Smooth muscle cell (in vitro differentiated cells): ENCODE measurements around the gene PCK1. TPM values are rescaled to one million over a fixed set of nuclear protein-coding genes. Genes with fewer than 3 reads are reported as not detected.

Experiments used
- DNase-seq: peaks from one replicate; lab custom pipeline; 2025; ENCODE audit not compliant: unreplicated experiment; lab: John Stamatoyannopoulos, UW
- H2AFZ ChIP-seq: fragments of 200-600 bp; sonication (generic); 2 replicates; pipeline ENCODE4 v1.6.0; 2016; ENCODE audit warnings: antibody characterized with exemption, low read depth, mild to moderate bottlenecking
- H3F3A ChIP-seq: fragments of 200-600 bp; sonication (generic); 2 replicates; pipeline ENCODE4 v1.6.0; 2017; ENCODE audit warnings: antibody characterized with exemption, low read depth
- H3K27ac ChIP-seq: fragments of 200-600 bp; sonication (generic); 2 replicates; pipeline ENCODE4 v1.5.1; 2016; ENCODE audit warnings: low read depth, mild to moderate bottlenecking
- H3K27me3 ChIP-seq: fragments of 200-600 bp; sonication (generic); 2 replicates; pipeline ENCODE4 v1.6.1; 2016; ENCODE audit warnings: low read depth, mild to moderate bottlenecking
- H3K36me3 ChIP-seq: fragments of 200-600 bp; sonication (generic); 2 replicates; pipeline ENCODE4 v1.5.1; 2016; ENCODE audit warnings: low read depth
- H3K4me1 ChIP-seq: fragments of 200-600 bp; sonication (generic); 2 replicates; pipeline ENCODE4 v1.5.1; 2016; ENCODE audit warnings: low read depth
- H3K4me2 ChIP-seq: fragments of 200-600 bp; sonication (generic); 2 replicates; pipeline ENCODE4 v1.6.0; 2016; ENCODE audit warnings: mild to moderate bottlenecking
- H3K4me3 ChIP-seq: fragments of 200-600 bp; sonication (generic); 2 replicates; pipeline ENCODE4 v1.5.1; 2016; ENCODE audit warnings: mild to moderate bottlenecking
- H3K79me2 ChIP-seq: fragments of 200-600 bp; sonication (generic); 2 replicates; pipeline ENCODE4 v1.6.0; 2016; ENCODE audit warnings: low read depth, mild to moderate bottlenecking
- H3K9ac ChIP-seq: fragments of 200-600 bp; sonication (generic); 2 replicates; pipeline ENCODE4 v1.6.0; 2016; ENCODE audit warnings: low read depth
- H3K9me3 ChIP-seq: fragments of 200-600 bp; sonication (generic); replicated peaks from 2 replicates; pipeline ENCODE4 v1.5.1; 2016; ENCODE audit warnings: low read depth
- H4K20me1 ChIP-seq: fragments of 200-600 bp; sonication (generic); 2 replicates; pipeline ENCODE4 v1.6.0; 2016; ENCODE audit warnings: low read depth
- CTCF ChIP-seq: fragments of 200-600 bp; sonication (generic); IDR thresholded peaks from 2 replicates; pipeline ENCODE4 v1.5.1; 2017; ENCODE audit warnings: borderline replicate concordance, mild to moderate bottlenecking, antibody characterized with exemption; ENCODE audit not compliant: insufficient read depth, poor library complexity, severe bottlenecking
- WGBS: methylation state at CpG from one replicate; pipeline ENCODE4 v1.1.7; 2016; ENCODE audit warnings: low lambda C conversion rate; 5-methylcytosine and 5-hydroxymethylcytosine counted together
- polyA plus RNA-seq: library from polyadenylated mRNA; unstranded; fragments of >200 nt; fragmentation: Nextera tagmentation; extraction: Ambion mirVana; gene quantifications from 2 replicates; pipeline ENCODE4 v1.2.1, GENCODE V29; 2016
- total RNA-seq: library from RNA; depleted of rRNA; stranded (reverse); fragments of >200 nt; gene quantifications from 2 replicates; pipeline ENCODE4 v1.2.3, GENCODE V29; 2014

The PCK1 gene
- total and polyA plus RNA-seq, 2 experiments from 2014 or later = not detected

- 90% methylated on average over 14 of the region's 14 CpGs for WGBS
- H3K9ac ChIP-seq = no peak overlapping the region
- no peaks in the 10 kb centered on the region for H3F3A ChIP-seq
- no peaks in the 10 kb centered on the region for H4K20me1 ChIP-seq
- no peaks in the 10 kb centered on the region for H3K79me2 ChIP-seq
- no peak for DNase-seq
- H2AFZ ChIP-seq = no peak overlapping the region
- no peaks in the 10 kb centered on the region for H3K9me3 ChIP-seq
- peaks cover 24% of the 10 kb centered on the region for H3K27me3 ChIP-seq
- H3K4me2 ChIP-seq = no peak overlapping the region
- TF ChIP-seq CTCF = no peak
- H3K4me1 ChIP-seq = no peaks in the 10 kb centered on the region
- H3K36me3 ChIP-seq = no peaks in the 10 kb centered on the region
- H3K4me3 ChIP-seq = no peak overlapping the region
- H3K27ac ChIP-seq = no peak overlapping the region
Observed at GRCh38 chr20:57564180-57564802, 3.4 kb downstream of the PCK1 start.

DNA sequence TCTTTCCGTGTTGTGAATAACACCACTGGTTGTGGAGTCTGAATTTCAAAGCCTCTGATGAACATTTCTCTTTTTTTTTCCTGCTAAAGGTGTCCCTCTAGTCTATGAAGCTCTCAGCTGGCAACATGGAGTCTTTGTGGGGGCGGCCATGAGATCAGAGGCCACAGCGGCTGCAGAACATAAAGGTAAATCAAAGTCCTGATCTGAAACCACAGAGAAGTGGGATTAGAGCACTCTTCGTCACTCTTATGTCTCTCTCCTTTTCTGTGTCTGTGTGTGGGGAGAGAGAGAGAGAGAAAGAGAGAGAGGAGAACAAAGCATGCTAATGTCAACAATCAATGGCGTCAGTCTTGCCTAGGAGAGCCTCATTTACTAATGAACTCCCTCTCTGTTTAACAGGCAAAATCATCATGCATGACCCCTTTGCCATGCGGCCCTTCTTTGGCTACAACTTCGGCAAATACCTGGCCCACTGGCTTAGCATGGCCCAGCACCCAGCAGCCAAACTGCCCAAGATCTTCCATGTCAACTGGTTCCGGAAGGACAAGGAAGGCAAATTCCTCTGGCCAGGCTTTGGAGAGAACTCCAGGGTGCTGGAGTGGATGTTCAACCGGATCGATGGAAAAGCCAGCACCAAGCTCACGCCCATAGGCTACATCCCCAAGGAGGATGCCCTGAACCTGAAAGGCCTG lies 4.2 kb downstream of the PCK1 start:
- Histone ChIP-seq H3K27ac (no peak overlapping the region), H3K27me3 (peaks cover 22% of the 10 kb centered on the region), H2AFZ (no peak overlapping the region), H3K4me1 (no peaks in the 10 kb centered on the region), H3K36me3 (no peaks in the 10 kb centered on the region), H3K9ac (no peak overlapping the region), H3K9me3 (no peaks in the 10 kb centered on the region), H3K4me2 (no peak overlapping the region), H3K79me2 (no peaks in the 10 kb centered on the region), H4K20me1 (no peaks in the 10 kb centered on the region), H3K4me3 (no peak overlapping the region), H3F3A (no peaks in the 10 kb centered on the region)
- TF ChIP-seq CTCF = no peak
- no peak for DNase-seq
- WGBS = 92% methylated on average over 11 of the region's 11 CpGs

- Histone ChIP-seq H3K4me3 (no peak overlapping the region), H3K4me1 (no peaks in the 10 kb centered on the region)
- WGBS = 44% methylated on average over 1 of the region's 1 CpG
Observed at GRCh38 chr20:57566399-57566798, 5.5 kb downstream of the PCK1 start.

More at GRCh38 chr20:57566399-57566798, 5.5 kb downstream of the PCK1 start:
- Histone ChIP-seq H3F3A (no peaks in the 10 kb centered on the region), H4K20me1 (no peaks in the 10 kb centered on the region), H2AFZ (no peak overlapping the region), H3K36me3 (no peaks in the 10 kb centered on the region), H3K9me3 (no peaks in the 10 kb centered on the region), H3K4me2 (no peak overlapping the region), H3K9ac (no peak overlapping the region), H3K27me3 (peaks cover 22% of the 10 kb centered on the region), H3K27ac (no peak overlapping the region), H3K79me2 (no peaks in the 10 kb centered on the region)
- TF ChIP-seq CTCF = no peak
- DNase-seq = no peak
